ENCODE measurements around the gene ADAM19.

Gene ADAM19

DNA sequence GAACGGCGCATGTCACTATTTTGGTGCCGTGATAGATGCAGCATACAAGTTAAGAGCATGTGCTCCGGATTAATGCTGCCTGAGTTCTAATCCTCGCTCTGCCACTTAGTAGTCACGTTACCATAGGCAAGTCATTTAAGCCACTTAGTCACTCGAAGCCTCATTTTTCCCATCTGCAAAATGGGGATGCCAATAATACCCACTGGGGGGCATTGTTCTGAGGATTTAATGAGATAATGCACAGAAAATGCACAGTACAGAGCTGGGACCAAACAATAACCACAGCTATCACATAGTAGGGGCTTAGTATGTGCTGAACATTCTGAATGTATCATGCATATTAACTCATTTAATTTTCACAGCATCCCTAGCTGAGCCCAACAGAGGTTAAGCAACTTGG, 106.5 kb downstream of the ADAM19 start:
- DNase-seq (ENCODE audit: extremely low read depth in 1 of 2, low read depth in 1 of 2) = no peak

DNA sequence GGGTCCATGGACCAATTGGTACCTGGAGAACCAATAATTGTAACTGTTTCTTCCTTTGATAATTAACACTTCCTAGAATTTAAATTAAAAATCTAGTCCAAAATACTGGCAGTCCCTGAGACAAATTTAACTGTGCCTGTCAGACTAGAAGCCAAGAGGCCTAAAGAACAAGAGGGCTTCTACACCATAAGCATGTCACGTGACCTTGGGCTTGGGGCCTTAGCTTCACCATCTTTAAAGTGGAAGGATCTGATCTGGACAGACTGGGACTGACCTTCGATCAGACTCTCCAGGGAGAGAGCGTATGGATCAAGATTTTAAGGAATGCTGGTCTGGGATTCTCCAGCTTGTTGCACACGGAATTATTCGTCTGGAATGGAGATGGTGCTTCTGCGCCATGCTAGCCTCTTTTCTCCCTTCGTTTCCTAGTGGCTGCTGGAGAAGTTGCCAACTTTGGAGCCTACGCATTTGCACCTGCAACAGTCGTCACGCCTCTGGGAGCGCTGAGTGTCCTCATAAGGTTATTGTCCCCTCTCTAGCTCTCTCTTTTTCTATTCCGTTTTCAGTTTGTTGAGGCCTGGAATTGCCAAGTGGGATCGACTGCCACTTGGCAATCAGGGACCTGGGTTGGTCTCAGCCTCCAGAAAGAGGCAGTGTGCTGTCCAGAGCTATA, 107.1 kb downstream of the ADAM19 start:
- no peak for DNase-seq (ENCODE audit: extremely low read depth in 1 of 2, low read depth in 1 of 2)

- DNase-seq (ENCODE audit: extremely low read depth in 1 of 2, low read depth in 1 of 2) = no peak
These were observed 110.9 kb downstream of the ADAM19 start for GRCh38 chr5:157464519-157465171.

DNA sequence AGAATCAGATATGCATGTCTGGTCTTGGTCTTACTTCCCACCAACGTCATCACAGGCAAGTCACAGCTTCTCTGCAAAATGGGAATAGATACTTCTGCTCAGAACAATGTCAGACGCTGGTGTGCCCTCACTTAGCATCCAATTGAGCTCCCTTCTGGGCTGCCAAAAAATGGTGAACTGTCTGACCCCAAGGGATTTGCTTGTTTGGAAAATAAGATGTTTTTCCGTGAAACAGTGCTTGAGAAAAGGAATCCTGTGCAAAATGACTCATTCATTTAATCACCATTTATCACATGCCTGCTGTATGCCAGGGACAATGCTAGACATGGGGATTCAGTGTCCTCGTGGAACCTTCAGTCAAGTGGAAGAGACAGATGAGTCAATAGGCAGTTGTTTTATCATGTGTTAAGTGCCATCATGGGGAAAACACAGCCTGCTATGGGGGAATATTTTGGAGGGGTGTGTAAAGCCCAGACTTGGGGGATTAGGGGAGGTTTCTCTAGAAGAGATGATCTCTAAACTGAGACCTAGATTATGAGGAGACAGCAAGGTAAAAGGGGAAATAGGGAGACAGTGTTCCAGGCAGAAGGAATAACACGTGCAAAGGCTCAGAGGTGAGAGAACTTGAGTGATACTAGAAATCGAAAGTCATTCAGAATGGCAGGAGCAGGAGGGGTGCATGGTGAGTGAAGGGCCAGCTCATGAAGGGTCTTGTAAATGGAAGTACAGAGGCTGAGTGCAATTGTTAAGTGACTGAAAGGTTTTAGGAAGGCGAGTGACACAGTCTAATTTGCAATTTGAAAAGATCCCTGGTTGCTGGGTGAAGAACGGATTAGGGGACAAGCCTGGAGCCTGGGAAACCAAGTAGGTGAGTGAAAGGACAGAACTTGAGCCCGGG, 111.7 kb downstream of the ADAM19 start:
- DNase-seq (ENCODE audit: extremely low read depth in 1 of 2, low read depth in 1 of 2) = no peak

GRCh38 chr5:157463081-157463480, 112.5 kb downstream of the ADAM19 start:
- DNase-seq (ENCODE audit: extremely low read depth in 1 of 2, low read depth in 1 of 2) = no peak

DNA sequence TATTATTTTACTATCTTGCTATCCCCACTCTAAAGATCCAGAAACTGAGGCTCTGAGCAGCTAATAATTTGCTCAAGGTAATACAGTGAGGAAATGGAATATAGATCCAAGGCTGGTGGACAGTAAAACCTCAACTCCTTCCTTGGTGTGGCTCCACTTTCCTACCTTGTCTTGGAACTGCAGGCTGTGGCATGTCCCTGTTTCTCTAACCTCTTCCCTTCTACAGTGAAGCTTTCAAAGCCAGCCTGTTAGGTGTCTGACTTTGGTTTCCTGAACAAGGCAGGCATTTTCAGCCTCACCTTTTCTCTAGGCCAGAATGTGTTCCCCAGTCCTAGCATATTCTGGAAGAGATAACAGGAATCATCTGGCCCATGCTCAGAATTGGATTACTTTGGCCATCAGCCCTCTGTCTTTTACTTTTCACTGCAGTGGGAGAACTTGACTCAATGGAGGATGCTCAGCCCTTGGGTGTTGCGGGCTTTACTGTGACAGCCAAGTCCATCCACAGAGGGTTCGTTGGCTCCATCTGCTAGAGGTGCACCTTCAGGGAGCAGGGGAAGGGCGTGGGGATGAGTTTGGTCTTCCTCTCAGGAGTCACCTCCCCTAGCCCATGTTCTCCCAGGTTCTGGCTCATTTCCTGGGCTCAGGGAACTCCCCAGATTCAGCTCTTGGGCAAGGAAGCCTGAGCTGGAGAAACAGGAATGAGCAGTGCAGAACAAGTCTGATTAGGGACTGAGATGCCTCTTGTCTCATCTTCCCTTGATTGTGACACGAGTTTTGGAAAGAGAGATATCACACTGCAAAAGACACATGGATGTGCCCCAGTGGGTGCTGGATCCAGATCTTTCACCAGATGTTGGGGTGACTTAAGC, 114.4 kb downstream of the ADAM19 start:
- DNase-seq (ENCODE audit: extremely low read depth in 1 of 2, low read depth in 1 of 2) = no peak

- DNase-seq (ENCODE audit: extremely low read depth in 1 of 2, low read depth in 1 of 2) = peak in 1 of 2 donors; percentile 3
These were observed 115.6 kb downstream of the ADAM19 start, which contains the start of gene NIPAL4 for GRCh38 chr5:157459715-157460599. Gene NIPAL4, plus strand, starts transcription at chr5:157460213. Its CDS starts 108 bp downstream, at chr5:157460321.

GRCh38 chr5:157458835-157459234, 116.7 kb downstream of the ADAM19 start:
- no peak for DNase-seq (ENCODE audit: extremely low read depth in 1 of 2, low read depth in 1 of 2)

- DNase-seq (ENCODE audit: extremely low read depth in 1 of 2, low read depth in 1 of 2) = no peak
These were observed 118.2 kb downstream of the ADAM19 start for GRCh38 chr5:157457391-157457790.

- no peak for DNase-seq (ENCODE audit: extremely low read depth in 1 of 2, low read depth in 1 of 2)
These were observed 119.3 kb downstream of the ADAM19 start for GRCh38 chr5:157456301-157456700.

DNA sequence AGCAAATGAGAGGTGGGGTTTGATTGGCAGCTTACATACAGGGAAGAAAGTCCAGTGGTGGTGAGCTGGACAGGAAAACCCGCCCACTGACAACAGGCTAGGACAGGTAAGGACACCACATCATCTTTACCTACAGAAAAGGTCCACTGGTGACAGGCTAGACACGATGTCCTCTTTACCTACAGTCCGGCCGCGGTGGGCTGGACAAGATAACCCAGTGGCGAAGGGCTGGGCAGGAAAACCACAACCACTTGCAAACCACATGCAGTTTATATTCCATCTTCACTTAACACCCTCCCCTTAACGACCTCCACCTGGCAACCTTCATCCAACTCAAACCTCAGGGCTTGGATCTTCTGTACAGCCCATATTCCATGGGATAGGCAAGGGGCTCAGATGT, 120.5 kb downstream of the ADAM19 start:
- DNase-seq (ENCODE audit: extremely low read depth in 1 of 2, low read depth in 1 of 2) = no peak

DNA sequence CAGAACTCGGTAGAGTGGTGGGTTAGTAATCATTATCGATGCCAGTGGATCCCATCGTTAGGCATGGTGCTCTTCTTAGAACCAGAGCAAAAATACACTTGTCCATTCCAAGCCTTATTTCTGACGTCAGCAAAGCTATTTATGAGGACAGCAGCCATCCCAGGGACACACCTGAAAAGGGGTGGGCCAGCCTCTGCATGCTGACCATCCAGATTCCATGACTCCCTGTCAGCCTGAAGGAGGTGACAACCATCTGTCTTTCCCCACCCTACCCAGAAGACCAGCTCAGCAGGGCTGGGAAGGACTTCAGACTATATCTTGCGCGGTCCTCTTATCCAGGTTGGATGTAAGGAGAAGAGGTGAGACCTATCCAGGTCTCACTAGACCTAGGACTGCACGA, 121.3 kb downstream of the ADAM19 start:
- DNase-seq (ENCODE audit: extremely low read depth in 1 of 2, low read depth in 1 of 2) = no peak

DNA sequence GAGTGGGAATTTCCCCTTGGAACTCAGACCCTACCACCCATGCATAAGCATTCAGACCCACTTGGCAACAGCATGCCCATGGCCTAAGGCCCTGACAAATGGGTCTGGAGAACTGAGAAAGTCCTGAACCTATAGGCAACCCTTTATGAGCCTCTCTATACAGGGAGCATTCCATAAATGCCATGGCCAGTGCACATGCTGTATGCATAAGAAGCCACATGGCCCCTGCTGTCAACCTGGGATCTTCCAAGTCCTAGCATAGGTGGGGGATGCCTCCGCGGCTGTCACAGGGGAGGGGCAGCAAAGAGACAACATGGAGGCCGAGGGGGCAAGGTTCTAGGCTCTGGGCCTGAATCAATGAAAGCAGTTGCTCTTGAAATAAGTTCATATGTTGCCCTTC, 123.8 kb downstream of the ADAM19 start:
- DNase-seq (ENCODE audit: extremely low read depth in 1 of 2, low read depth in 1 of 2) = no peak

- DNase-seq (ENCODE audit: extremely low read depth in 1 of 2, low read depth in 1 of 2) = no peak
These were observed 125.6 kb downstream of the ADAM19 start for GRCh38 chr5:157450024-157450423.

DNA sequence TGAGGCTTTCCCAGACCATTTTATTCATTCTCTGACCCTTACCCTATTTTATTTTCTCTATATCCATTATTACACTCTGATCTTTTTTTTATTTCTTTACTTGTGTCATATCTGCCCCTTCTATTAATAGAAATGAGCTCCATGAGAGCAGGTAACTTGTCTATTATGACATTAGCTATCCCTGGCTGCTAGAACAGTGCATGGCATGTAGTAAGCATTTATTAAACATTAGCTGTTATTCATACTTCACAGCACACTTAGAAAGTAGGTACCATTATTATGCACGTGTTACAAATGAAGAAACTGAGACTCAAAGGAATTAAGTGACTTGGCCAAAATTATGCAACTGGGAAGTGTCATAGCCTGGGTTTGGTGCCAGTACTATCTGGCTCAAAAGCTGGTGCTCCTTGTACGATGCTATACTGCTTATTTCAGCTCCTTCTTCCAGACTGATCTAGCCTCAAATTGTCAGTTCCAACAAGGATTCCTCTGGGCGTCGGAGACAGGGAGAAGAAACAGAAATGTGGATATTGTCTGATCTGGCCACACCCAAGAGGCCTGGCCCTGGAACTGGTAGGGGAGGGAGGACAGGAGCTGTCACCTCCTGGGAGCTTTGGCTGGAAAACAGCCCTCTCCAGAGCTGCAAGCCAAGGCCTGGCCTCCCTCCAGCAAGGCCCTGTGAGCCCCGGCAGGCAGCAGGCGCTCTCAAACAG, 126.4 kb downstream of the ADAM19 start:
- no peak for DNase-seq (ENCODE audit: extremely low read depth in 1 of 2, low read depth in 1 of 2)

- no peak for DNase-seq (ENCODE audit: extremely low read depth in 1 of 2, low read depth in 1 of 2)
These were observed 128.4 kb downstream of the ADAM19 start for GRCh38 chr5:157447201-157447637.

- no peak for DNase-seq (ENCODE audit: extremely low read depth in 1 of 2, low read depth in 1 of 2)
These were observed 129.1 kb downstream of the ADAM19 start for GRCh38 chr5:157446412-157446935.

GRCh38 chr5:157445745-157446411, 129.7 kb downstream of the ADAM19 start:
- no peak for DNase-seq (ENCODE audit: extremely low read depth in 1 of 2, low read depth in 1 of 2)
